HepG2 (cell line): ENCODE results near the gene NSFL1C. TPM values are rescaled to one million over a fixed set of nuclear protein-coding genes. Genes with fewer than 3 reads are reported as not detected.
A peak's percentile ranks its signal among the peaks of the same experiment; 100 is the strongest.

Source experiments
- CCDC6 ChIP-seq: sonication (generic); formaldehyde crosslinking; IDR thresholded peaks from 2 replicates; pipeline ENCODE4 v1.8.1; 2022; ENCODE audit warnings: mild to moderate bottlenecking, missing genetic modification reagents, moderate library complexity
- U2AF2 ChIP-seq: fragments of 200-400 bp; formaldehyde crosslinking; IDR thresholded peaks from 2 replicates; pipeline ENCODE4 v1.6.1; 2017; ENCODE audit warnings: low read depth, mild to moderate bottlenecking, low read length
- XBP1 ChIP-seq: sonication (generic); formaldehyde crosslinking; IDR thresholded peaks from 2 replicates; pipeline ENCODE4 v1.5.0; 2020; ENCODE audit warnings: missing genetic modification reagents
- ZNF343 ChIP-seq: sonication (generic); formaldehyde crosslinking; IDR thresholded peaks from 2 replicates; pipeline ENCODE4 v1.4.0; 2020; ENCODE audit warnings: mild to moderate bottlenecking, missing genetic modification reagents
- ZNF784 ChIP-seq: sonication (generic); formaldehyde crosslinking; IDR thresholded peaks from 2 replicates; pipeline ENCODE4 v1.5.1; 2020; ENCODE audit warnings: missing genetic modification reagents, mild to moderate bottlenecking, borderline replicate concordance
- ZNF792 ChIP-seq: IDR thresholded peaks from 2 replicates; pipeline ENCODE4 v1.6.1; 2016
- polyA plus RNA-seq, 8 experiments: library from polyadenylated mRNA; depleted of rRNA in 3 of 8; stranded (reverse) in 7 of 8; unstranded in 1 of 8; fragments of >200 nt; fragmentation: Illumina TruSeq in 4 of 8; extraction: Trizol in 4 of 8; gene quantifications; 2 replicates each; pipeline versions ENCODE4 v1.2.1 to v1.2.3, GENCODE V29; 2011 to 2016; ENCODE audit warnings: low read depth in 4 of 8, missing spikeins in 1 of 8, mixed read lengths in 1 of 8; ENCODE audit not compliant: insufficient read depth in 1 of 8
- total RNA-seq, 5 experiments: library from RNA; depleted of rRNA; stranded (reverse); fragments of >200 nt; fragmentation: Illumina TruSeq; extraction: Trizol; gene quantifications; 2 replicates each; pipeline ENCODE4 v1.2.3, GENCODE V29; 2016; ENCODE audit warnings: low read depth in 1 of 5
- TF ChIP-seq, protein P1 (sequence below): sonication (generic); formaldehyde crosslinking; IDR thresholded peaks from 2 replicates; pipeline ENCODE4 v1.5.0; 2020; ENCODE audit warnings: mild to moderate bottlenecking, missing genetic modification reagents, borderline replicate concordance
- TF ChIP-seq, protein P2 (sequence below): sonication (generic); formaldehyde crosslinking; IDR thresholded peaks from 2 replicates; pipeline ENCODE4 v1.4.0; 2020; ENCODE audit warnings: low read depth, mild to moderate bottlenecking, missing genetic modification reagents
- TF ChIP-seq, protein P3 (sequence below): fragments of 450-650 bp; IDR thresholded peaks from 2 replicates; pipeline ENCODE4 v1.6.1; 2017; ENCODE audit warnings: mild to moderate bottlenecking
- TF ChIP-seq, protein P4 (sequence below): sonication (generic); formaldehyde crosslinking; IDR thresholded peaks from 2 replicates; pipeline ENCODE4 v1.5.0; 2020; ENCODE audit warnings: mild to moderate bottlenecking, missing genetic modification reagents

Gene NSFL1C
- total and polyA plus RNA-seq, 2 of the 13 experiments (the other 11 are each of a cell fraction or from before 2014, with no cell fraction given), result 22.9 to 62.7 TPM

DNA sequence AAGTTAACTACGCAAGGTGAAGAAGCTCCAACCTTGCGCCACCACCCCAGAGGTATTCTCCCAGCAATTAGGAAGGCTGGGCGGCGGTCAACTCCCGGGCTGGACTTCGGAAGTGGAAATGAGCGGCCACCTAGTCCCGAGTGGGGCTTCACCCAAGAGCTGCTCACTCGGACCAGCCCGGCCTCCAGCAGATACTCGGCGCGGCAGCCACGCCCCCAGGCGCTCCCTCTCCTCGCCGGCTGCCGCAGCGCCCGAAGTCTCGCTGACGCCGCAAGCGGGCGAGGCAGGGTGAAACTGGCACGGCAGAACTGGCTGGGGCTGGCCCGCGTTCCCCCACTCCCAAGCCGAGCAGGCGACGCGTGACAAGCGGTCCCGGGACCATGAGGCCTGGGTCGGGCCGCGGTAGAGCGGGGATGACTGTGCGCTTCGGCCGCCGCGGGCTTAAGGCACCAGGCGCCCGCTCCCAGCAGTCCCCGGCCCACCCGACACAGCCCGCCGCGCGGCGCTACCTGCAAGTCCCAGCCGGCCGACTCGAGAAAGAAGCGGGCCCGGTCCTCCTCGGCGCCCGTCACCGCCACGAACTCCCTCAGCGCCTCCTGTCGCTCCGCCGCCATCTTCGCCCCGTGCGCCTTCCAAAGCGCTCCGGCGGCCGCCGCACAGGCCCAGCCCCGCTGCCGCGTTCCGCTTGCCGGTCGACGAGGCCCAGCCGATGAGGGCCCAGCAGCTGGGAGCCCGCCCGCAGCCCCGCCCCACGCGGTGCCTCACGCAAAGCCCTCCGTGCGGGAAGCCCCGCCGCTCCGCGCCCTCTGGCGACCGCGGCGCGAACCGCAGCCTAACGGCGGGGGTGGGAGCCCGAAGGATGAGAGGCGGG is at the start of gene NSFL1C (continued):
- TF ChIP-seq, protein P1, sequence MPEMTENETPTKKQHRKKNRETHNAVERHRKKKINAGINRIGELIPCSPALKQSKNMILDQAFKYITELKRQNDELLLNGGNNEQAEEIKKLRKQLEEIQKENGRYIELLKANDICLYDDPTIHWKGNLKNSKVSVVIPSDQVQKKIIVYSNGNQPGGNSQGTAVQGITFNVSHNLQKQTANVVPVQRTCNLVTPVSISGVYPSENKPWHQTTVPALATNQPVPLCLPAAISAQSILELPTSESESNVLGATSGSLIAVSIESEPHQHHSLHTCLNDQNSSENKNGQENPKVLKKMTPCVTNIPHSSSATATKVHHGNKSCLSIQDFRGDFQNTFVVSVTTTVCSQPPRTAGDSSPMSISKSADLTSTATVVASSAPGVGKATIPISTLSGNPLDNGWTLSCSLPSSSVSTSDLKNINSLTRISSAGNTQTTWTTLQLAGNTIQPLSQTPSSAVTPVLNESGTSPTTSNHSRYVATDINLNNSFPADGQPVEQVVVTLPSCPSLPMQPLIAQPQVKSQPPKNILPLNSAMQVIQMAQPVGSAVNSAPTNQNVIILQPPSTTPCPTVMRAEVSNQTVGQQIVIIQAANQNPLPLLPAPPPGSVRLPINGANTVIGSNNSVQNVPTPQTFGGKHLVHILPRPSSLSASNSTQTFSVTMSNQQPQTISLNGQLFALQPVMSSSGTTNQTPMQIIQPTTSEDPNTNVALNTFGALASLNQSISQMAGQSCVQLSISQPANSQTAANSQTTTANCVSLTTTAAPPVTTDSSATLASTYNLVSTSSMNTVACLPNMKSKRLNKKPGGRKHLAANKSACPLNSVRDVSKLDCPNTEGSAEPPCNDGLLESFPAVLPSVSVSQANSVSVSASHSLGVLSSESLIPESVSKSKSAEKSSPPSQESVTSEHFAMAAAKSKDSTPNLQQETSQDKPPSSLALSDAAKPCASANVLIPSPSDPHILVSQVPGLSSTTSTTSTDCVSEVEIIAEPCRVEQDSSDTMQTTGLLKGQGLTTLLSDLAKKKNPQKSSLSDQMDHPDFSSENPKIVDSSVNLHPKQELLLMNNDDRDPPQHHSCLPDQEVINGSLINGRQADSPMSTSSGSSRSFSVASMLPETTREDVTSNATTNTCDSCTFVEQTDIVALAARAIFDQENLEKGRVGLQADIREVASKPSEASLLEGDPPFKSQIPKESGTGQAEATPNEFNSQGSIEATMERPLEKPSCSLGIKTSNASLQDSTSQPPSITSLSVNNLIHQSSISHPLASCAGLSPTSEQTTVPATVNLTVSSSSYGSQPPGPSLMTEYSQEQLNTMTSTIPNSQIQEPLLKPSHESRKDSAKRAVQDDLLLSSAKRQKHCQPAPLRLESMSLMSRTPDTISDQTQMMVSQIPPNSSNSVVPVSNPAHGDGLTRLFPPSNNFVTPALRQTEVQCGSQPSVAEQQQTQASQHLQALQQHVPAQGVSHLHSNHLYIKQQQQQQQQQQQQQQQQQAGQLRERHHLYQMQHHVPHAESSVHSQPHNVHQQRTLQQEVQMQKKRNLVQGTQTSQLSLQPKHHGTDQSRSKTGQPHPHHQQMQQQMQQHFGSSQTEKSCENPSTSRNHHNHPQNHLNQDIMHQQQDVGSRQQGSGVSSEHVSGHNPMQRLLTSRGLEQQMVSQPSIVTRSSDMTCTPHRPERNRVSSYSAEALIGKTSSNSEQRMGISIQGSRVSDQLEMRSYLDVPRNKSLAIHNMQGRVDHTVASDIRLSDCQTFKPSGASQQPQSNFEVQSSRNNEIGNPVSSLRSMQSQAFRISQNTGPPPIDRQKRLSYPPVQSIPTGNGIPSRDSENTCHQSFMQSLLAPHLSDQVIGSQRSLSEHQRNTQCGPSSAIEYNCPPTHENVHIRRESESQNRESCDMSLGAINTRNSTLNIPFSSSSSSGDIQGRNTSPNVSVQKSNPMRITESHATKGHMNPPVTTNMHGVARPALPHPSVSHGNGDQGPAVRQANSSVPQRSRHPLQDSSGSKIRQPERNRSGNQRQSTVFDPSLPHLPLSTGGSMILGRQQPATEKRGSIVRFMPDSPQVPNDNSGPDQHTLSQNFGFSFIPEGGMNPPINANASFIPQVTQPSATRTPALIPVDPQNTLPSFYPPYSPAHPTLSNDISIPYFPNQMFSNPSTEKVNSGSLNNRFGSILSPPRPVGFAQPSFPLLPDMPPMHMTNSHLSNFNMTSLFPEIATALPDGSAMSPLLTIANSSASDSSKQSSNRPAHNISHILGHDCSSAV (CRISPR knock-in tag), result no peak
- TF ChIP-seq, protein P2, sequence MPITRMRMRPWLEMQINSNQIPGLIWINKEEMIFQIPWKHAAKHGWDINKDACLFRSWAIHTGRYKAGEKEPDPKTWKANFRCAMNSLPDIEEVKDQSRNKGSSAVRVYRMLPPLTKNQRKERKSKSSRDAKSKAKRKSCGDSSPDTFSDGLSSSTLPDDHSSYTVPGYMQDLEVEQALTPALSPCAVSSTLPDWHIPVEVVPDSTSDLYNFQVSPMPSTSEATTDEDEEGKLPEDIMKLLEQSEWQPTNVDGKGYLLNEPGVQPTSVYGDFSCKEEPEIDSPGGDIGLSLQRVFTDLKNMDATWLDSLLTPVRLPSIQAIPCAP (CRISPR knock-in tag), result peak; percentile 91; the same call in 1 of the 2 replicates
- peak; percentile 100 for TF ChIP-seq ZNF784 (CRISPR knock-in tag)
- TF ChIP-seq ZNF792 (CRISPR knock-in tag), result peak; percentile 93
- TF ChIP-seq, protein P3, sequence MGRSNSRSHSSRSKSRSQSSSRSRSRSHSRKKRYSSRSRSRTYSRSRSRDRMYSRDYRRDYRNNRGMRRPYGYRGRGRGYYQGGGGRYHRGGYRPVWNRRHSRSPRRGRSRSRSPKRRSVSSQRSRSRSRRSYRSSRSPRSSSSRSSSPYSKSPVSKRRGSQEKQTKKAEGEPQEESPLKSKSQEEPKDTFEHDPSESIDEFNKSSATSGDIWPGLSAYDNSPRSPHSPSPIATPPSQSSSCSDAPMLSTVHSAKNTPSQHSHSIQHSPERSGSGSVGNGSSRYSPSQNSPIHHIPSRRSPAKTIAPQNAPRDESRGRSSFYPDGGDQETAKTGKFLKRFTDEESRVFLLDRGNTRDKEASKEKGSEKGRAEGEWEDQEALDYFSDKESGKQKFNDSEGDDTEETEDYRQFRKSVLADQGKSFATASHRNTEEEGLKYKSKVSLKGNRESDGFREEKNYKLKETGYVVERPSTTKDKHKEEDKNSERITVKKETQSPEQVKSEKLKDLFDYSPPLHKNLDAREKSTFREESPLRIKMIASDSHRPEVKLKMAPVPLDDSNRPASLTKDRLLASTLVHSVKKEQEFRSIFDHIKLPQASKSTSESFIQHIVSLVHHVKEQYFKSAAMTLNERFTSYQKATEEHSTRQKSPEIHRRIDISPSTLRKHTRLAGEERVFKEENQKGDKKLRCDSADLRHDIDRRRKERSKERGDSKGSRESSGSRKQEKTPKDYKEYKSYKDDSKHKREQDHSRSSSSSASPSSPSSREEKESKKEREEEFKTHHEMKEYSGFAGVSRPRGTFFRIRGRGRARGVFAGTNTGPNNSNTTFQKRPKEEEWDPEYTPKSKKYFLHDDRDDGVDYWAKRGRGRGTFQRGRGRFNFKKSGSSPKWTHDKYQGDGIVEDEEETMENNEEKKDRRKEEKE, result no peak
- TF ChIP-seq U2AF2, result no peak
- TF ChIP-seq, protein P4, sequence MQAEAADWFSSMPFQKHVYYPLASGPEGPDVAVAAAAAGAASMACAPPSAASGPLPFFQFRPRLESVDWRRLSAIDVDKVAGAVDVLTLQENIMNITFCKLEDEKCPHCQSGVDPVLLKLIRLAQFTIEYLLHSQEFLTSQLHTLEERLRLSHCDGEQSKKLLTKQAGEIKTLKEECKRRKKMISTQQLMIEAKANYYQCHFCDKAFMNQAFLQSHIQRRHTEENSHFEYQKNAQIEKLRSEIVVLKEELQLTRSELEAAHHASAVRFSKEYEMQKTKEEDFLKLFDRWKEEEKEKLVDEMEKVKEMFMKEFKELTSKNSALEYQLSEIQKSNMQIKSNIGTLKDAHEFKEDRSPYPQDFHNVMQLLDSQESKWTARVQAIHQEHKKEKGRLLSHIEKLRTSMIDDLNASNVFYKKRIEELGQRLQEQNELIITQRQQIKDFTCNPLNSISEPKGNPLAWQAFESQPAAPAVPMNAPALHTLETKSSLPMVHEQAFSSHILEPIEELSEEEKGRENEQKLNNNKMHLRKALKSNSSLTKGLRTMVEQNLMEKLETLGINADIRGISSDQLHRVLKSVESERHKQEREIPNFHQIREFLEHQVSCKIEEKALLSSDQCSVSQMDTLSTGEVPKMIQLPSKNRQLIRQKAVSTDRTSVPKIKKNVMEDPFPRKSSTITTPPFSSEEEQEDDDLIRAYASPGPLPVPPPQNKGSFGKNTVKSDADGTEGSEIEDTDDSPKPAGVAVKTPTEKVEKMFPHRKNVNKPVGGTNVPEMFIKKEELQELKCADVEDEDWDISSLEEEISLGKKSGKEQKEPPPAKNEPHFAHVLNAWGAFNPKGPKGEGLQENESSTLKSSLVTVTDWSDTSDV (CRISPR knock-in tag), result 0 out of 2 replicates have a peak, but pooled peaks have one; percentile 55
- TF ChIP-seq ZNF343 (CRISPR knock-in tag), result no peak; the same call in none of the 2 replicates
- TF ChIP-seq XBP1 (CRISPR knock-in tag), result no peak; the same call in 1 of the 2 replicates
- TF ChIP-seq CCDC6 (CRISPR knock-in tag), result peak; percentile 99
